Heart right ventricle (tissue), 16 donors: ENCODE measurements around the gene GRID1. TPM values are rescaled to one million over a fixed set of nuclear protein-coding genes. Genes with fewer than 3 reads are reported as not detected.
"Not testable (repeated sequence)": the region's sequence is repeated elsewhere in the genome, so short reads cannot be mapped to it uniquely, and the experiment has no call there.

Experiments
- ATAC-seq, 8 donors: fragments of 200-7000 bp; cut with Tn5 transposase; one replicate each; pipeline ENCODE4 v1.9.1; 2020; ENCODE audit warnings: mild to moderate bottlenecking in 8 of 8, moderate library complexity in 8 of 8, moderate number of reproducible peaks in 1 of 8
- DNase-seq, 2 donors: peaks; one replicate each; pipeline ENCODE4 v3.0.0-alpha.2; 2020
- H3K27ac ChIP-seq, 10 donors: fragments of 200-600 bp; sonication (generic) in 2 of 10; one replicate each; pipeline versions ENCODE4 v1.5.0 to v1.8.0; 2020 to 2022; ENCODE audit warnings: mild to moderate bottlenecking in 3 of 10
- H3K27me3 ChIP-seq, 7 donors: fragments of 200-600 bp; one replicate each; pipeline ENCODE4 v1.8.0; 2021 to 2022; ENCODE audit warnings: mild to moderate bottlenecking in 2 of 7
- H3K36me3 ChIP-seq, 9 donors: fragments of 200-600 bp; sonication (generic) in 1 of 9; one replicate each; pipeline versions ENCODE4 v1.5.0 to v1.8.0; 2020 to 2022; ENCODE audit warnings: mild to moderate bottlenecking in 2 of 9
- H3K4me1 ChIP-seq, 9 donors: fragments of 200-600 bp; sonication (generic) in 1 of 9; one replicate each; pipeline versions ENCODE4 v1.5.0 to v1.8.0; 2020 to 2022; ENCODE audit warnings: mild to moderate bottlenecking in 4 of 9
- H3K4me3 ChIP-seq, 10 donors: fragments of 200-600 bp; sonication (generic) in 2 of 10; one replicate each; pipeline versions ENCODE4 v1.5.0 to v1.8.0; 2020 to 2022; ENCODE audit warnings: mild to moderate bottlenecking in 7 of 10, moderate library complexity in 2 of 10
- H3K9me3 ChIP-seq, 11 donors: fragments of 200-600 bp in 10 of 11; sonication (generic) in 2 of 11; one replicate each; pipeline versions ENCODE4 v1.5.0 to v1.8.0; 2013 to 2022; ENCODE audit warnings: mild to moderate bottlenecking in 2 of 11, control low read depth in 1 of 11, moderate library complexity in 1 of 11
- CTCF ChIP-seq, 9 donors: fragments of 200-600 bp; sonication (generic) in 2 of 9; IDR thresholded peaks; one replicate each; pipeline versions ENCODE4 v1.5.0 to v1.8.0; 2021 to 2022; ENCODE audit warnings: antibody characterized with exemption in 9 of 9, mild to moderate bottlenecking in 5 of 9, moderate library complexity in 1 of 9
- WGBS, 2 donors: extraction: QIAGEN DNeasy Blood & Tissue Kit; methylation state at CpG; one replicate each; pipeline ENCODE4 v1.1.7; 2013; ENCODE audit warnings: inconsistent platforms in 1 of 2; 5-methylcytosine and 5-hydroxymethylcytosine counted together
- intact Hi-C, 10 donors: fragments of 100-400 bp; cut with DNase I; formaldehyde crosslinking; loops; one replicate each; pipeline versions ENCODE4 v1.11.1 to v1.14.2; 2022
- polyA plus RNA-seq, 2 donors: library from polyadenylated mRNA; stranded (reverse); fragments of 200-250 nt; gene quantifications; one replicate each; pipeline ENCODE4 v1.2.3, GENCODE V29; 2013
- total RNA-seq, 10 donors: library from RNA; stranded (reverse); fragmentation: NEBNext Ultra II Directional in 3 of 10; extraction: Animal tissue kit (Norgen Biotek cat#: 25700) in 3 of 10; gene quantifications; one replicate each; pipeline versions ENCODE4 v1.2.1 to v1.2.4, GENCODE V29; 2021 to 2023
- donor health status: Arrhythmogenic right ventricular cardiomyopathy.
- donor health status: ischemic (EF 13 %, LVEDD 7.1; RV severe dilation, severe dysfunction).
- donor health status: healthy with polysubstance abuse.
- donor health status: DM: no; HTN: yes; CAD: no.
- donor health status: DM: no; HTN: no; CAD: no.
- donor health status: ischemic (EF 25% LVEDD 6.9; RV normal size, moderate dysfunction).
- donor health status: ischemic (EF 25% LVEDD 5.7; RV mildly dilated, moderate dysfunction).
- donor health status: healthy.
- donor health status: DM: yes; HTN: yes; CAD: no.
- donor health status: Ischemic cardiomyopathy.
- donor health status: ischemic (EF 35%, LVEDD 5.7; RV mildly dilated, moderate dysfunction).
- donor health status: nonischemic (EF 11% LVEDD 7.7; RV severe dilation, severe dysfunction).
- donor health status: DM: yes; HTN: yes; CAD: no.
- donor health status: PGD.
- donor health status: ischemic (EF 29% LVEDD 5.4; RV normal size, mild dysfunction).
- donor health status: nonischemic (EF 23%, LVEDD 6.1; RV moderate dilation, normal function).

The GRID1 gene
- total and polyA plus RNA-seq, 12 donors, result 0.44 to 3.4 (median 1.5) TPM

GRCh38 chr10:85720931-85721590 lies 645.5 kb downstream of the GRID1 start:
- DNase-seq, result no peak
- 69 to 75% methylated on average over 5 of the region's 5 CpGs for WGBS, 2 donors
- Histone ChIP-seq H3K9me3 (no peaks in the 10 kb centered on the region), H3K4me3 (no peak overlapping the region), H3K27me3 (no peaks in the 10 kb centered on the region), H3K4me1 (no peaks in the 10 kb centered on the region), H3K36me3 (no peaks in the 10 kb centered on the region), H3K27ac (no peak overlapping the region)
- TF ChIP-seq CTCF (IDR thresholded peaks at IDR 0.05), result no peak
- no peak for ATAC-seq
- intact Hi-C loops, result no loop called here

- no peak for TF ChIP-seq CTCF (IDR thresholded peaks at IDR 0.05)
- Histone ChIP-seq H3K36me3 (no peaks in the 10 kb centered on the region), H3K4me3 (no peak overlapping the region), H3K27me3 (no peaks in the 10 kb centered on the region), H3K4me1 (no peaks in the 10 kb centered on the region), H3K9me3 (no peaks in the 10 kb centered on the region), H3K27ac (no peak overlapping the region)
- no peak for ATAC-seq
- WGBS, 2 donors, result 71 to 87% methylated on average over 3 of the region's 3 CpGs
- intact Hi-C loops, result no loop called here
- DNase-seq, result no peak
Measured at GRCh38 chr10:85719408-85719807, 647.2 kb downstream of the GRID1 start.

GRCh38 chr10:85713885-85714284 lies 652.7 kb downstream of the GRID1 start:
- no peak for ATAC-seq
- intact Hi-C loops, result no loop called here
- 84 to 86% methylated on average over 4 of the region's 4 CpGs for WGBS, 2 donors
- Histone ChIP-seq H3K27ac (no peak overlapping the region), H3K27me3 (no peaks in the 10 kb centered on the region), H3K9me3 (peaks cover 0 to 21% (median 0%) of the 10 kb centered on the region in 11 donors), H3K36me3 (no peaks in the 10 kb centered on the region), H3K4me1 (no peaks in the 10 kb centered on the region), H3K4me3 (no peak overlapping the region)
- DNase-seq, result no peak
- no peak for TF ChIP-seq CTCF (IDR thresholded peaks at IDR 0.05)

- H3K9me3 ChIP-seq, result no peaks in the 10 kb centered on the region
- no peak for ATAC-seq
- no peaks in the 10 kb centered on the region for H3K36me3 ChIP-seq
- no peaks in the 10 kb centered on the region for H3K27me3 ChIP-seq
- no peak for DNase-seq
- H3K4me3 ChIP-seq, result no peak overlapping the region
- H3K27ac ChIP-seq, result no peak overlapping the region
- H3K4me1 ChIP-seq, result no peaks in the 10 kb centered on the region
- TF ChIP-seq CTCF (IDR thresholded peaks at IDR 0.05), result no peak
- intact Hi-C loops, result no loop called here
- 85 to 87% methylated on average over 2 of the region's 2 CpGs for WGBS, 2 donors
Measured at GRCh38 chr10:85702768-85703167, 663.8 kb downstream of the GRID1 start.

GRCh38 chr10:85699066-85699465 lies 667.5 kb downstream of the GRID1 start:
- ATAC-seq, H3K4me1 ChIP-seq, H3K4me3 ChIP-seq, H3K9me3 ChIP-seq, H3K27me3 ChIP-seq, H3K27ac ChIP-seq, intact Hi-C loops, DNase-seq, H3K36me3 ChIP-seq: not testable (repeated sequence)
- WGBS, 2 donors, result 84 to 91% methylated on average over 4 of the region's 4 CpGs
